Keratinocyte (primary cell): ENCODE data around the gene KIAA1958. TPM values are rescaled to one million over a fixed set of nuclear protein-coding genes. Genes with fewer than 3 reads are reported as not detected.

Experiments
- DNase-seq: peaks from one replicate; pipeline ENCODE4 v3.0.0-alpha.2; 2011; ENCODE audit warnings: low read depth, missing footprints, low spot score
- FAIRE-seq: peaks from 2 replicates; lab custom pipeline; 2011; peaks lifted over from hg19 to GRCh38; lab: Jason Lieb, UNC
- H2AFZ ChIP-seq: 2 replicates; pipeline ENCODE4 v1.6.0; 2012; ENCODE audit warnings: low read length, control low read depth, inconsistent platforms; ENCODE audit not compliant: control insufficient read depth
- H3K27ac ChIP-seq: 2 replicates; pipeline ENCODE4 v1.5.1; 2011; ENCODE audit warnings: low read length; ENCODE audit not compliant: control insufficient read depth, insufficient read depth
- H3K27me3 ChIP-seq: 3 replicates; pipeline ENCODE4 v1.6.0; 2011; ENCODE audit warnings: low read length; ENCODE audit not compliant: control insufficient read depth, insufficient read depth; ENCODE audit errors: extremely low read depth
- H3K36me3 ChIP-seq, 2 experiments: 2 replicates in 1 of 2; 3 replicates in 1 of 2; pipeline ENCODE4 v1.5.1; 2011; ENCODE audit warnings: low read length in 2 of 2, mild to moderate bottlenecking in 1 of 2; ENCODE audit not compliant: control insufficient read depth in 2 of 2, insufficient read depth in 2 of 2; ENCODE audit errors: extremely low read depth in 1 of 2
- H3K4me1 ChIP-seq: 3 replicates; pipeline ENCODE4 v1.5.1; 2011; ENCODE audit warnings: low read length; ENCODE audit not compliant: control insufficient read depth, insufficient read depth; ENCODE audit errors: extremely low read depth
- H3K4me2 ChIP-seq: 3 replicates; pipeline ENCODE4 v1.6.0; 2011; ENCODE audit warnings: low read depth, low read length; ENCODE audit not compliant: control insufficient read depth, insufficient read depth; ENCODE audit errors: extremely low read depth
- H3K4me3 ChIP-seq, 3 experiments: fragments of 200-600 bp in 1 of 3; sonication (generic) in 1 of 3; 2 replicates in 2 of 3; 3 replicates in 1 of 3; pipeline ENCODE4 v1.5.1; 2011 to 2016; ENCODE audit warnings: low read length in 3 of 3, mild to moderate bottlenecking in 3 of 3, control low read depth in 2 of 3, inconsistent platforms in 1 of 3, low read depth in 1 of 3, mixed read lengths in 1 of 3, mixed run types in 1 of 3, moderate library complexity in 1 of 3; ENCODE audit not compliant: control insufficient read depth in 2 of 3, insufficient read depth in 2 of 3; ENCODE audit errors: extremely low read depth in 1 of 3
- H3K79me2 ChIP-seq: 2 replicates; pipeline ENCODE4 v1.6.0; 2012; ENCODE audit warnings: low read length; ENCODE audit not compliant: control insufficient read depth, insufficient read depth
- H3K9ac ChIP-seq: 3 replicates; pipeline ENCODE4 v1.6.0; 2011; ENCODE audit warnings: low read length; ENCODE audit not compliant: control insufficient read depth, insufficient read depth; ENCODE audit errors: extremely low read depth
- H3K9me1 ChIP-seq: 3 replicates; pipeline ENCODE4 v1.6.0; 2011; ENCODE audit warnings: low read length; ENCODE audit not compliant: control insufficient read depth, insufficient read depth; ENCODE audit errors: extremely low read depth
- H3K9me3 ChIP-seq: 2 replicates; pipeline ENCODE4 v1.5.1; 2012; ENCODE audit warnings: low read depth, low read length; ENCODE audit not compliant: control insufficient read depth
- H4K20me1 ChIP-seq: 3 replicates; pipeline ENCODE4 v1.6.0; 2011; ENCODE audit warnings: low read length; ENCODE audit not compliant: control insufficient read depth, insufficient read depth; ENCODE audit errors: extremely low read depth
- CTCF ChIP-seq, 3 experiments: IDR thresholded peaks in 1 of 3; conservative IDR thresholded peaks in 1 of 3; optimal IDR thresholded peaks in 1 of 3; 2 replicates in 2 of 3; 3 replicates in 1 of 3; pipeline versions ENCODE3 to v1.5.1; 2011; ENCODE audit warnings: low read length in 3 of 3, mild to moderate bottlenecking in 3 of 3, moderate library complexity in 2 of 3, control low read depth in 1 of 3, inconsistent platforms in 1 of 3; ENCODE audit not compliant: insufficient read depth in 2 of 3; ENCODE audit errors: extremely low read depth in 1 of 3
- EZH2 ChIP-seq: IDR thresholded peaks from one replicate; pipeline ENCODE4 v1.6.1; 2012; ENCODE audit warnings: inconsistent platforms, mild to moderate bottlenecking, low read length, moderate library complexity
- dilution Hi-C: fragments of 300-500 bp; cut with MboI; formaldehyde crosslinking; loops from one replicate; pipeline ENCODE4 v1.7.0; 2020; ENCODE audit warnings: low sequenced_read_pairs; ENCODE audit not compliant: extremely low pct_ligation_motif_present
- polyA plus RNA-seq, 5 experiments: library from polyadenylated mRNA; depleted of rRNA in 3 of 5; stranded (reverse) in 3 of 5; stranded (forward) in 1 of 5; unstranded in 1 of 5; fragments of >200 nt; gene quantifications; 1 replicate in 1 of 5; 2 replicates in 3 of 5; 3 replicates in 1 of 5; pipeline versions ENCODE4 v1.2.1 to v1.2.3, GENCODE V29; 2011 to 2012; ENCODE audit warnings: missing spikeins in 2 of 5, low read depth in 1 of 5, low replicate concordance in 1 of 5

The KIAA1958 gene
- polyA plus RNA-seq, 1 donor (not counting 4 experiments of a cell fraction or from before 2014, with no cell fraction given): 0.84 TPM

DNA sequence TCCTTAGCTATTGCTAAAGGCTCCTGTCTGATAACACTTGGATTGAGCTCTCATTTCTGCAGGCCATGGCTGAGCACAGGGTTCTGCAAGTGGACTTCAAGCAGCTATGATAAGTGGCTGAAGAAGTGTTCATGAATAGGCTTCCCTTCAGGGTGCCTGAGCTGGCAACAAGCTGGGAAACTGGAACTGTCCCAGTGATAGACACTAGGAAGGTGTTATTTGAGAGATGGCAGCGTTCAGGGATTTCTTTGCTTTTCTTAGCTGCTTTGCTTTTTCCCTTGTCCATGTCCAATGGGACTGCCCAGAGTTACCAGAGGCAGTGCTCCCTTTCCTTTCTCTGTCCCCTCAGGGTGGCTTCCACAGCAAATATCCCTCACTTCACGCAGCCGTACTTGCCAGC lies 155.5 kb downstream of the KIAA1958 start:
- TF ChIP-seq EZH2 (no peak), CTCF (optimal IDR thresholded peaks at IDR 0.05 in 1 of 3, IDR thresholded peaks at IDR 0.05 in 1 of 3, conservative IDR thresholded peaks at IDR 0.05 in 1 of 3; ENCODE audit: extremely low read depth in 1 of 3, insufficient read depth in 2 of 3, low read length in 3 of 3) (no peak)
- Histone ChIP-seq H3K4me3 (no peak overlapping the region), H4K20me1 (no peaks in the 10 kb centered on the region), H3K4me1 (peaks cover 12% of the 10 kb centered on the region), H3K27ac (no peak overlapping the region), H3K4me2 (no peak overlapping the region), H3K9ac (no peak overlapping the region), H3K79me2 (no peaks in the 10 kb centered on the region), H3K9me1 (no peaks in the 10 kb centered on the region), H3K9me3 (peaks cover 3% of the 10 kb centered on the region), H2AFZ (no peak overlapping the region), H3K36me3 (no peaks in the 10 kb centered on the region), H3K27me3 (no peaks in the 10 kb centered on the region)
- dilution Hi-C loops: no loop called here
- DNase-seq (no peak), FAIRE-seq (no peak)

DNA sequence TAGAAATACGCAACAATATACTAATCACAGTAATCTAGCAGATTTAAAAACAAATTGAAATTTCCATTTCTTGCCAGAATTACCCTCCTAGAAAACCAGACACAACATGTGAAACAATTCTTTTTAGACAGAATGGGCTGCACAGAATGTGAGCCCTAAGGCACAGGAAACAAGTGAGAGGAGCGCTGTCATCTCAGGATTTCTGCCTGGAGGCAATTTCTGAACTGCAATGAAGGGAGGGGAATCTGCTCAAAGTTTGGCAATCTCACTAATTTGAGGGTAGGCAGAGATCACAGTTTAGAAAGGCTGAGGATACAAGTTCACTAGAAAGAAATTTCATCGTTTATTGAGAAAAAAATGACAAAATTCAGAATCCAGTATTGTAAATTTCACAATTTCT lies 161.0 kb downstream of the KIAA1958 start:
- peak overlapping the region; percentile 19 for H3K4me2 ChIP-seq
- no peaks in the 10 kb centered on the region for H3K36me3 ChIP-seq
- H3K9me3 ChIP-seq: no peaks in the 10 kb centered on the region
- H4K20me1 ChIP-seq: no peaks in the 10 kb centered on the region
- dilution Hi-C loops: no loop called here
- H3K4me1 ChIP-seq: peaks cover 22% of the 10 kb centered on the region
- DNase-seq (no peak), FAIRE-seq (peak; percentile 43)
- no peak overlapping the region for H2AFZ ChIP-seq
- H3K9me1 ChIP-seq: no peaks in the 10 kb centered on the region
- H3K9ac ChIP-seq: no peak overlapping the region
- TF ChIP-seq CTCF (optimal IDR thresholded peaks at IDR 0.05 in 1 of 3, IDR thresholded peaks at IDR 0.05 in 1 of 3, conservative IDR thresholded peaks at IDR 0.05 in 1 of 3; ENCODE audit: extremely low read depth in 1 of 3, insufficient read depth in 2 of 3, low read length in 3 of 3): no peak
- TF ChIP-seq EZH2: no peak
- no peak overlapping the region for H3K4me3 ChIP-seq
- H3K27ac ChIP-seq: no peak overlapping the region
- H3K79me2 ChIP-seq: no peaks in the 10 kb centered on the region
- no peaks in the 10 kb centered on the region for H3K27me3 ChIP-seq
